ENCODE results near the gene REEP1.

GRCh38 chr2:86309966-86310365, 27.5 kb downstream of the REEP1 start:
- no peak for TF ChIP-seq EZH2phosphoT487 (IDR thresholded peaks at IDR 0.05; ENCODE audit: borderline replicate concordance)
- no peak for TF ChIP-seq POLR2A (IDR thresholded peaks at IDR 0.05; ENCODE audit: borderline replicate concordance, extremely low read depth, insufficient read depth, insufficient read length)
- no peak for TF ChIP-seq ATF3 (IDR thresholded peaks at IDR 0.05)
- TF ChIP-seq TCF7L2 (IDR thresholded peaks at IDR 0.05; ENCODE audit: borderline replicate concordance, extremely low read depth, insufficient read depth, insufficient read length) = no peak
- no peak; a peak in 1 of 6 replicates for TF ChIP-seq CTCF (IDR thresholded peaks at IDR 0.05 in 2 of 3, conservative IDR thresholded peaks at IDR 0.05 in 1 of 3; ENCODE audit: borderline replicate concordance in 1 of 3, insufficient read depth in 1 of 3, low read depth in 2 of 3, low read length in 2 of 3)
- TF ChIP-seq FOSL1 (IDR thresholded peaks at IDR 0.05; ENCODE audit: low read depth) = no peak
- TF ChIP-seq ZNF274 (IDR thresholded peaks at IDR 0.05; ENCODE audit: low read depth, low read length) = no peak
- TF ChIP-seq REST (IDR thresholded peaks at IDR 0.05; ENCODE audit: low read depth) = no peak
- no peak for TF ChIP-seq MAX (IDR thresholded peaks at IDR 0.05)
- TF ChIP-seq EGR1 (IDR thresholded peaks at IDR 0.05; ENCODE audit: low read depth) = no peak
- no peak for TF ChIP-seq RAD21 (IDR thresholded peaks at IDR 0.05; ENCODE audit: low read depth)
- TF ChIP-seq ZFX (IDR thresholded peaks at IDR 0.05) = no peak
- no peak for TF ChIP-seq EZH2 (IDR thresholded peaks at IDR 0.05)

All from HCT116 (cell line).